GM12874 (cell line): ENCODE data around the gene TOR3A.

Experiments
- TF ChIP-seq, protein P1 (sequence below): IDR thresholded peaks from 2 replicates; pipeline ENCODE4 v1.5.1; 2011; ENCODE audit warnings: low read depth, mild to moderate bottlenecking, control low read depth, low read length, moderate library complexity; ENCODE audit not compliant: insufficient read depth

TOR3A gene, protein sequence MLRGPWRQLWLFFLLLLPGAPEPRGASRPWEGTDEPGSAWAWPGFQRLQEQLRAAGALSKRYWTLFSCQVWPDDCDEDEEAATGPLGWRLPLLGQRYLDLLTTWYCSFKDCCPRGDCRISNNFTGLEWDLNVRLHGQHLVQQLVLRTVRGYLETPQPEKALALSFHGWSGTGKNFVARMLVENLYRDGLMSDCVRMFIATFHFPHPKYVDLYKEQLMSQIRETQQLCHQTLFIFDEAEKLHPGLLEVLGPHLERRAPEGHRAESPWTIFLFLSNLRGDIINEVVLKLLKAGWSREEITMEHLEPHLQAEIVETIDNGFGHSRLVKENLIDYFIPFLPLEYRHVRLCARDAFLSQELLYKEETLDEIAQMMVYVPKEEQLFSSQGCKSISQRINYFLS

DNA sequence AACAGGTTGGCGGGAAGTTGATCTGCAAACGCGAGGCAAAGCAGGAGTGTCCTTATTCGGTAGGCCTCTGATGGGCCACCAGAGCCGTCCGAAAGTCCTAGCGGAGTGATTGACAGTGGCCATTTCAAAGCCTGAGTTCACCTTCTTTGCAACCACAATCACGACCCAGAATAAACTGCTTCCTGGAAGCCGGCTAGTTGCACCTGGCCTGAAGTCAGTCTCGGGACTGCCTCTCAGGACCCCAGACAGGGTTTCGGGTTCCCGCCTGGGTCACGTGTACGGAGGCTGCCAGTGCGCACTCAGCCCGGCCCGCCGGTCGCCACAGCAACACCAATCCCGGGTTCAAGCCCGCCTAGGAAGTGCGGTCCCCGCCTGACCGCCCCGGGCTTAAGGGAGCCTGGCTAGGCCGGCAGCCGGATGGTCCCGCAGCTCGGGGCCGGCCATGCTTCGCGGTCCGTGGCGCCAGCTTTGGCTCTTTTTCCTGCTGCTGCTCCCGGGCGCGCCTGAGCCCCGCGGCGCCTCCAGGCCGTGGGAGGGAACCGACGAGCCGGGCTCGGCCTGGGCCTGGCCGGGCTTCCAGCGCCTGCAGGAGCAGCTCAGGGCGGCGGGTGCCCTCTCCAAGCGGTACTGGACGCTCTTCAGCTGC, at the start of gene TOR3A:
TSS of gene TOR3A (plus strand) at position 384 of the 646 bp plus-strand sequence. CDS start at position 443, 59 bp downstream.
- TF ChIP-seq, protein P1, sequence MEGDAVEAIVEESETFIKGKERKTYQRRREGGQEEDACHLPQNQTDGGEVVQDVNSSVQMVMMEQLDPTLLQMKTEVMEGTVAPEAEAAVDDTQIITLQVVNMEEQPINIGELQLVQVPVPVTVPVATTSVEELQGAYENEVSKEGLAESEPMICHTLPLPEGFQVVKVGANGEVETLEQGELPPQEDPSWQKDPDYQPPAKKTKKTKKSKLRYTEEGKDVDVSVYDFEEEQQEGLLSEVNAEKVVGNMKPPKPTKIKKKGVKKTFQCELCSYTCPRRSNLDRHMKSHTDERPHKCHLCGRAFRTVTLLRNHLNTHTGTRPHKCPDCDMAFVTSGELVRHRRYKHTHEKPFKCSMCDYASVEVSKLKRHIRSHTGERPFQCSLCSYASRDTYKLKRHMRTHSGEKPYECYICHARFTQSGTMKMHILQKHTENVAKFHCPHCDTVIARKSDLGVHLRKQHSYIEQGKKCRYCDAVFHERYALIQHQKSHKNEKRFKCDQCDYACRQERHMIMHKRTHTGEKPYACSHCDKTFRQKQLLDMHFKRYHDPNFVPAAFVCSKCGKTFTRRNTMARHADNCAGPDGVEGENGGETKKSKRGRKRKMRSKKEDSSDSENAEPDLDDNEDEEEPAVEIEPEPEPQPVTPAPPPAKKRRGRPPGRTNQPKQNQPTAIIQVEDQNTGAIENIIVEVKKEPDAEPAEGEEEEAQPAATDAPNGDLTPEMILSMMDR = no peak

DNA sequence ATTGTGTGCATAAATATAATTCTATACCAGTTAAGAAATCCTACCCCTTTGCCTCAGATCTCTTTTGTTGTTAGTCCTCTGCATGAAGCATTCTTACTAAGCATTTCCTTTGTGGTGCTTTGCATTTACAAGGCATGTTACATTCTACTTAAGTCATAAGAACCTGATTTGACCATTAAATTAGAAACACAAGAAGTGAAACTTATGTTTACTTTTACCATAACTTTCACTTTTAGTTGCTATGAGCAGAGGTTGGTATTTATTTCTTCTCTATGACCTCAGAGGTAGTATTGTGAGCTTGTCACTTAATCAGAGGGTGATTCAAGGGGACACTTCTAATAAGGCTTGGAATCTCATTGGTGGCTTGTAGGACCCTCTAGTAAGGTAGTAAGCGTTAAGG, 47.1 kb upstream of the TOR3A start:
- TF ChIP-seq, protein P1 = no peak

DNA sequence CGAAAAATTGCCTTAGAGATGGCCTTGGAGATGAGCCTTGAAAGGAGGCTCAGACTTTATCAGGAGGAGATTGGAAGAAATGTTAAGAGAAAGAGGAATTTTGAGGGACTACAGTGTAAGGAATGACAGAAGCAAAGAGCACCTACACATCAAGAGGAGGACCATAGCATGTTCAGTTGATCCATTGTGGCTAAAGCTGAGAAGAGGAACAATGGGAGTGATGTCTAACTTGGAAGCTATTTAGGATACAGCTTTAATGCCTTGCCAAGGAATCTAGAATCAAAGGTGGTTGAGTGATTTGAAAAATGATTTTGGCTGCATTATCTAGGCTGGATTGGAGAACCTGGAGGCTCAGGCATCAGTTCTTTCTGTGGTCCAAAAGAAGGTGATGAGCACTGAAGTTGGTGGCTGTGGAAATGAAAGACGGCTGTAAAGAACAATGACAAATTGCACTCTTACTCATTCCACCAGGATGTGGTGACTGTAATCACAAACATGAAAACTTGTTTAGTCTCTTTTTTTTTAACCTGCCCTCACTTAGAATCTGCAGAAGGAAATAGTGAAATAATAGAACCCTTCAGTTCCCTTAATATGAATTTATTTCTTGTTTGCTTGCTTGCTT, 44.9 kb upstream of the TOR3A start:
- TF ChIP-seq, protein P1 = no peak

DNA sequence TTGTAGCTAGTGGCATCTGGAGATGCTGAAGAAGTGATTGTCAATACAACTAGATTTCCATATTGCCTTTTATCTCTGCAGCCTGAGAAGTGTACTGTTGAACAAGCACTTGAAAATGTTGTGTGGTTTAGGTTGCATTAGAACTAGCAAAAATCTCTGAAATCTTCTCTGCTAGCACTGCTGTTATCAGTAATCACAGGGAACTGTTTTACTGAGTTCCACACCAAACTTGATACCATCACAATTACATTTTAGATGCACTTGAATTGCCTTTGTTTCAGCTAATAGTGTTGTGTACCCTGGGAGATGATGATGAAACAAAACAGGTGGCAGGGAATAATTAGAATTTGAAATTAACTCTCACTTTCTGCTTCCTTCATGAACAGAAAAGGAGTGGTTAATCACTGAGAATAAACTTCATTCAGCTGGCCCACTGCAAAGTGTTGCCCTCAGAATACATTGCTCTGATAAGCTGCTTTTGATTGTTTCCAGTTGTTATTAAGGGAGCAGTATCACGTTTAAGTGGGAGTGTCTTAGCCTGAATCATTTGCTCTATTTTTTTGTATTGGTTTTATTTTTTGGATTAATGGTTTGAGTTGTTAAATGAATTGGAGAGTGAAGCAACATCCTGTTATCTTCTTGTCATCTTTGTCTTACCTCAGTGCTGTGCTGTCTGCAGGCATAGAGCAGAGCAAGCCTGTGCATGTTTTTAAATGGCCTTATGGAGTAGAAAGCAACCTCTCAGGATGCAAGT, 43.2 kb upstream of the TOR3A start:
- TF ChIP-seq, protein P1 = no peak

DNA sequence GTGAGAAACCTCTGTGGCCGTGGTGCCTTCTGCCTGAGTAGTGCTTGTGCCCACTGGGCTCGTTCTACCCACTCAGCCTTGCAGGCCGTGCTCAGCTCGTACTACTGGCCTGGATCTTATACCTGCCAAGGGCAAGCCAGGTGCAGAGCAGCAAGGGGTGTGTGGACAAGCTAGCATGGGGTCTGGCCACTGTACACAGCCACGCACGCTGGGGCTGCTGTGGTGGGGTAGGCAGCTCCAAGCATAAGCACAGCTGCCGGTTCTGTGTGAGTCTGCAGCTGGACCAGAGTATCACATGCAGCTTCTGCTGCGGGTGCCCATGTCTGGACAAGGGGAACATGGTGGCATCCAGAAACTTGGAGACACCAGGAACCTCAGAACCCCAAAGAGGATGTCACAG, 39.8 kb upstream of the TOR3A start:
- TF ChIP-seq, protein P1 = no peak

DNA sequence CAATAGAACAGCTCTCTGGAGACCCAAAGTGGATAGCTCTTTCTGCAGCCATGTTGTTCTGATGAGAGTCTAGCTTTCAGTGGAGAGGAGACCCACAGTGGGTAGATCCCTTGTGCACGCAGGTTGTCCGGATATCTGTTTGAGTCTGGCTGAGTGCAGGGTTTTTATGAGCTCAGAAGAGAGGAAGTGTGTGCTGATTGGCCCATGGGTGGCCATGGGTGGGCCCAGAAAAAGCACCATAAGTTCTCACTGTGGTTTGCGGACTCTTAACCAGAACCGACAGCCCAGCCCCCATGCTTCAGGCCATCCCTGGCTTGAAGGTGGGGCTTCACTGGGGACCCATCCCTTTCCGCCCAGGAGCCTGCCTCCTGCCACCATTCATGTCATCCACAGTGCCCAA, 39.2 kb upstream of the TOR3A start:
- TF ChIP-seq, protein P1 = no peak

DNA sequence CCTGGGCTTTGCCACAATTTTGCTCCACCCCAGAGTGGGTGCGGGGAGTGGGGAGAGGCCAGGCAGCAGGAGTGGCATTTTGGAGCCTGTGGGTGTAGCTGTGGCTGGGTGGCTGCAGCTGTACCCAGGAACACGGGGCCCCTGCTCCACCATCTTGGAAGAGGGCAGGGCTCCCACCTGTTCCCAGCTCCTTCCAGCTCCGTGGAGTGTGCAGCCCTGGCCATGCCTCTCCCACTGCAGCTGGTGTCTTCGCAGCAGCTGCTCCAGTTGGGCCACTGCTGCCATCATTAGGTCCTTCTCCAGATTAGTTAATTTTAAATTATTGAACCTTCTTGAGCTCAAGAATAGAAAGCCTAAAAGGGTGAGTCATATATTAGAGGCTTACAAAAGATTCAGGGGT, 38.6 kb upstream of the TOR3A start:
- TF ChIP-seq, protein P1 = no peak
